Measurements from ENCODE around the gene THADA.

The THADA gene

GRCh38 chr2:43524177-43524965 lies 71.5 kb downstream of the THADA start:
- Histone ChIP-seq H3K27ac (ENCODE audit: low read length) (no peak overlapping the region), H3K4me2 (ENCODE audit: insufficient read depth, low read length) (no peak overlapping the region), H3K4me1 (ENCODE audit: insufficient read depth, low read length) (no peaks in the 10 kb centered on the region), H3K36me3 (ENCODE audit: insufficient read depth, low read length) (peaks cover 13% of the 10 kb centered on the region), H3K27me3 (ENCODE audit: insufficient read depth, low read length, poor library complexity) (no peaks in the 10 kb centered on the region), H3K9ac (ENCODE audit: low read depth, low read length) (no peak overlapping the region), H3K4me3 (ENCODE audit: low read depth in 1 of 2, low read length in 2 of 2) (no peak overlapping the region), H3K79me2 (ENCODE audit: insufficient read depth, low read length) (no peaks in the 10 kb centered on the region), H2AFZ (ENCODE audit: low read depth, low read length) (no peak overlapping the region), H4K20me1 (ENCODE audit: insufficient read depth, low read length) (no peaks in the 10 kb centered on the region), H3K9me3 (ENCODE audit: insufficient read depth, low read length, severe bottlenecking) (no peaks in the 10 kb centered on the region)
- no peak for TF ChIP-seq EZH2 (IDR thresholded peaks at IDR 0.05; ENCODE audit: borderline replicate concordance, low read depth, low read length, severe bottlenecking)
- TF ChIP-seq, protein P1, sequence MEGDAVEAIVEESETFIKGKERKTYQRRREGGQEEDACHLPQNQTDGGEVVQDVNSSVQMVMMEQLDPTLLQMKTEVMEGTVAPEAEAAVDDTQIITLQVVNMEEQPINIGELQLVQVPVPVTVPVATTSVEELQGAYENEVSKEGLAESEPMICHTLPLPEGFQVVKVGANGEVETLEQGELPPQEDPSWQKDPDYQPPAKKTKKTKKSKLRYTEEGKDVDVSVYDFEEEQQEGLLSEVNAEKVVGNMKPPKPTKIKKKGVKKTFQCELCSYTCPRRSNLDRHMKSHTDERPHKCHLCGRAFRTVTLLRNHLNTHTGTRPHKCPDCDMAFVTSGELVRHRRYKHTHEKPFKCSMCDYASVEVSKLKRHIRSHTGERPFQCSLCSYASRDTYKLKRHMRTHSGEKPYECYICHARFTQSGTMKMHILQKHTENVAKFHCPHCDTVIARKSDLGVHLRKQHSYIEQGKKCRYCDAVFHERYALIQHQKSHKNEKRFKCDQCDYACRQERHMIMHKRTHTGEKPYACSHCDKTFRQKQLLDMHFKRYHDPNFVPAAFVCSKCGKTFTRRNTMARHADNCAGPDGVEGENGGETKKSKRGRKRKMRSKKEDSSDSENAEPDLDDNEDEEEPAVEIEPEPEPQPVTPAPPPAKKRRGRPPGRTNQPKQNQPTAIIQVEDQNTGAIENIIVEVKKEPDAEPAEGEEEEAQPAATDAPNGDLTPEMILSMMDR (IDR thresholded peaks at IDR 0.05; ENCODE audit: borderline replicate concordance, extremely low read depth, low read length, poor library complexity, severe bottlenecking): peak; percentile 46
- DNase-seq (no peak), ATAC-seq (ENCODE audit: insufficient read depth, low read depth) (no peak)

DNA sequence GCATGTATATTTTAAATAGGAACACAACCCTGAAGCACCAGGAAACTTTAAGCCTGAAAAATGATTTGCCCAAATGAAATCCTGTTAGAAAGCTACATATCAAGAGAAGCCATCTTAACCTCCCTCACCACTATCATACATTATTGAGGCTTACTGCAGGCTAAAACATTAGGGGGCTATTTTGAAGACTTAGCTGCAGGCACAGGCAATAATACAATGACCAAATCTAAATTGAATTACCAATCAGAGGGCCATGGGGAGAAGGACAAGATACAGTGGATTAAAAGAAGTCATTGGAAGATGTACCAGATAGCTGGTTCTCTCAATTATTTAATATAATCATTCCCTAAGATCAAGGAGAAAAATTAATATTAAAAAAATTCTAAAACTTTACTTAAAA lies 73.7 kb downstream of the THADA start:
- H3K27ac ChIP-seq (ENCODE audit: low read length): no peak overlapping the region
- no peak overlapping the region for H3K9ac ChIP-seq (ENCODE audit: low read depth, low read length)
- H3K4me1 ChIP-seq (ENCODE audit: insufficient read depth, low read length): no peaks in the 10 kb centered on the region
- no peak overlapping the region for H2AFZ ChIP-seq (ENCODE audit: low read depth, low read length)
- no peaks in the 10 kb centered on the region for H3K79me2 ChIP-seq (ENCODE audit: insufficient read depth, low read length)
- H4K20me1 ChIP-seq (ENCODE audit: insufficient read depth, low read length): no peaks in the 10 kb centered on the region
- ATAC-seq (ENCODE audit: insufficient read depth, low read depth): no peak
- peaks cover 13% of the 10 kb centered on the region for H3K36me3 ChIP-seq (ENCODE audit: insufficient read depth, low read length)
- TF ChIP-seq, protein P1 (IDR thresholded peaks at IDR 0.05; ENCODE audit: borderline replicate concordance, extremely low read depth, low read length, poor library complexity, severe bottlenecking): no peak
- no peak for TF ChIP-seq EZH2 (IDR thresholded peaks at IDR 0.05; ENCODE audit: borderline replicate concordance, low read depth, low read length, severe bottlenecking)
- DNase-seq: no peak
- H3K9me3 ChIP-seq (ENCODE audit: insufficient read depth, low read length, severe bottlenecking): no peaks in the 10 kb centered on the region
- no peak overlapping the region for H3K4me3 ChIP-seq (ENCODE audit: low read depth in 1 of 2, low read length in 2 of 2)
- H3K4me2 ChIP-seq (ENCODE audit: insufficient read depth, low read length): no peak overlapping the region
- no peaks in the 10 kb centered on the region for H3K27me3 ChIP-seq (ENCODE audit: insufficient read depth, low read length, poor library complexity)

DNA sequence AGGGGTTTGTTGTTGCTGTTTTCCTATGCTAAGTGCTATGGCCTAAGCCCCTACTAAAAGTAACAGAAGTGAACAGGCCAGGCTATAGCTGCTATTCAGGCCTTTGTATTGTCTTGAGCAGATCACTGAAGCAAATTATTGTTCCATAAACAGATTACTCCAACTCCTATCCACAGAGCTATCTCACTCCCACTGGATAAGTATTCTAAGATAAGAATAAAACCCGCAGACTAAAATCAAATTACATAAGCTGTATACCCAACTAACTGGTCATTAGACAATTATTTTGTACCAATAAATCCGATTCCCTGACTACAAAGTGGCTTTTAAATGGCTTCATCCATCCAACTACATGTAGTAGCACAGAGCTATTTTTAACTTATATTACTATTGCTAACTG lies 74.3 kb downstream of the THADA start:
- H3K27ac ChIP-seq (ENCODE audit: low read length): no peak overlapping the region
- no peak overlapping the region for H3K4me3 ChIP-seq (ENCODE audit: low read depth in 1 of 2, low read length in 2 of 2)
- no peaks in the 10 kb centered on the region for H4K20me1 ChIP-seq (ENCODE audit: insufficient read depth, low read length)
- no peaks in the 10 kb centered on the region for H3K4me1 ChIP-seq (ENCODE audit: insufficient read depth, low read length)
- H3K9ac ChIP-seq (ENCODE audit: low read depth, low read length): no peak overlapping the region
- no peaks in the 10 kb centered on the region for H3K9me3 ChIP-seq (ENCODE audit: insufficient read depth, low read length, severe bottlenecking)
- DNase-seq (no peak), ATAC-seq (ENCODE audit: insufficient read depth, low read depth) (no peak)
- peaks cover 11% of the 10 kb centered on the region for H3K36me3 ChIP-seq (ENCODE audit: insufficient read depth, low read length)
- H3K4me2 ChIP-seq (ENCODE audit: insufficient read depth, low read length): no peak overlapping the region
- no peak overlapping the region for H2AFZ ChIP-seq (ENCODE audit: low read depth, low read length)
- H3K79me2 ChIP-seq (ENCODE audit: insufficient read depth, low read length): no peaks in the 10 kb centered on the region
- no peak for TF ChIP-seq EZH2 (IDR thresholded peaks at IDR 0.05; ENCODE audit: borderline replicate concordance, low read depth, low read length, severe bottlenecking)
- TF ChIP-seq, protein P1 (IDR thresholded peaks at IDR 0.05; ENCODE audit: borderline replicate concordance, extremely low read depth, low read length, poor library complexity, severe bottlenecking): no peak
- H3K27me3 ChIP-seq (ENCODE audit: insufficient read depth, low read length, poor library complexity): no peaks in the 10 kb centered on the region
